HG02981 (cell line): ENCODE measurements around the gene MAST2.
A peak's percentile ranks its signal among the peaks of the same experiment; 100 is the strongest.

Source experiments
- ATAC-seq: cut with Tn5 transposase; IDR thresholded peaks from one replicate; pipeline ENCODE4 v1.9.1; 2021; ENCODE audit warnings: mild to moderate bottlenecking, moderate library complexity; ENCODE audit not compliant: unreplicated experiment

The MAST2 gene

GRCh38 chr1:46013581-46013980 lies 210.2 kb downstream of the MAST2 start:
- ATAC-seq, result no peak

DNA sequence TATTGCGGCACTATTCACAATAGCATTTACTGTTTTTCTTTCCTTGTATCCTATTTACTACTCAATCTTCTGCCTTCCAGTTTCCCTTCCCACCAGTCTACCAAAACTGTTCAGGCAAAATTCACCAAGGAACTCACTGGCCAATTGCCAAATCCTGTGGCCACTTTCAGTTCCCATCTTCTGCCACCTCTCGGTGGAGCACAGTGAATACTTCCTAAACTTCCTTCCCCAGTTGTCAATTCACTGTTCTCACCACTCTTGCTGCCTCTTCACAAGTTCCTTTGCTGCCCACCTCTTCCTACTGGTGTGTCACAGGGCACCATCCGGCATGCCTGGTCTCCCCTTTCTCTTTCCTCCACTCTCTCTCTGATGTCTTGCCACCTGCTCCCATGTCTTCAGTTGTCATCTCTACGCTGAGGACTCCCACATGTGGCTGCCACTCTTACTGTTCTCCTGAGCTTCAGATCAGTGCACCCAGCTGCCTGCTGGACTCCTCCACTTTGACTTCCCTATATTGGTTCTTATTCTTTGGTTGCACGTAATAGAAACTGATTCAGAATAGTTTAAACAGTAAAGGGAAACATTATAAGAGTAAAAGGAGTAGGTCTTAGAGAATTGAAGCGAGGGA lies 214.6 kb downstream of the MAST2 start:
- no peak for ATAC-seq

DNA sequence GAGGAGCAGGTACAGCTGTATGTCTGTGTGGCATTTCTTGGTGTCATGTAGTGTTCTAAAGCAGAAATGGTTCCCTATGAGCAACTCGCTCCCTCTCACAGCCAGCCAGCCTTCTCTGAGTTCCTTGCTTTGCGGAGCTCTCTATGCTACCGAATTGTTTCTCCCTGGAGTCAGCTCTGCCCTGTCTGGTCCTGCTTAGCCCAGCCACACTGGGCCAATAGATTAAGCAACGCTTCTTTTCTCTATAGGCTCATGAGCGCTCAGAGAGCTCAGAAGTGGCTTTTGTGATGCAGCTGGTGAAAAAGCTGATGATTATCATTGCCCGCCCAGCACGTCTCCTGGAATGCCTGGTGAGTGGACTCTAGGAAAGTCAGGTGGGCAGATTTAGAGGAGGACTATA lies 215.9 kb downstream of the MAST2 start:
- ATAC-seq, result no peak

- ATAC-seq, result no peak
These were observed 216.6 kb downstream of the MAST2 start for GRCh38 chr1:46020010-46020409.

DNA sequence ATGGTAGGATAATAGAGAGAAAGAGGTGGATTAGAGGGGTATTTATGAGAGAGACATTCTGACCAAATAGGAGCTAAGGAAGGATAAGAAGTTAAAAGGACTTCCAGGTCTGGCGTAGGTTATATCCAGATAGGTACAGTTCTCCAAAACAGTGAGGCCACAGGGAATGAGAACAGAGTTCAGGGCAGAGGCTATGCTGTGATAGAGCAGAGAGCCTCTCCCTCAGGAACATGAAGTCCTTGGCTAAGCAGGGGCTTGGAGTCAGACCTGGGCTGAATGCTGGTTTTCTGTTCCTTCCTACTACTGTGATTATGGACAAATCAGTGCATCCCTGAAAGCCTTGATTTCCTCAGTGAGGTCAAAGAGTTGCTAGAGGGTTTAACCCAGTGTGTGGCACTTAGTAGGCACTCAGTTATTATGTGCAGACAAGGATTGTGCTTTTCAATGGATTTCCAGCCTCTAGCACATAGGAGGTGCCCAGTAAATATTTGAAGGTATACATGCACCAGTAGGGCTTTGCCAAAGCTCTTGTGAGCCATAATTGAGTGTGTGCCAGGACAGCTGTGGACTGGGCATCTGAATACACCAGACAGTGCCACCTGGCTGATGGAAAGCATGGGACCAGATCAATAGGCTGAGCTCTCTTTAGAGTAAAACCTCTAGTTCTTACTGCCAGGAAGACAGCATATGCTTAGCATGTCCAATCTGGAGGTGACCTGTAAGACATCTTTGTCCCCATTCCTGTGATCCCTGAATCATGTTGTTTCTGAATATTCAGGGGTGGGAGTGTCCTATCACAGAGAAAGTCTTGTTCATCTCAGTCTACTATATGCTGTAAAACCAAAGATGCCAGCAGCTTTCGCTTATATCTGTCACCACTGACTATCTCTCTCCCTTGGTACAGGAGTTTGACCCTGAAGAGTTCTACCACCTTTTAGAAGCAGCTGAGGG lies 217.9 kb downstream of the MAST2 start:
- no peak for ATAC-seq

GRCh38 chr1:46026531-46026930 lies 223.1 kb downstream of the MAST2 start:
- ATAC-seq, result no peak

DNA sequence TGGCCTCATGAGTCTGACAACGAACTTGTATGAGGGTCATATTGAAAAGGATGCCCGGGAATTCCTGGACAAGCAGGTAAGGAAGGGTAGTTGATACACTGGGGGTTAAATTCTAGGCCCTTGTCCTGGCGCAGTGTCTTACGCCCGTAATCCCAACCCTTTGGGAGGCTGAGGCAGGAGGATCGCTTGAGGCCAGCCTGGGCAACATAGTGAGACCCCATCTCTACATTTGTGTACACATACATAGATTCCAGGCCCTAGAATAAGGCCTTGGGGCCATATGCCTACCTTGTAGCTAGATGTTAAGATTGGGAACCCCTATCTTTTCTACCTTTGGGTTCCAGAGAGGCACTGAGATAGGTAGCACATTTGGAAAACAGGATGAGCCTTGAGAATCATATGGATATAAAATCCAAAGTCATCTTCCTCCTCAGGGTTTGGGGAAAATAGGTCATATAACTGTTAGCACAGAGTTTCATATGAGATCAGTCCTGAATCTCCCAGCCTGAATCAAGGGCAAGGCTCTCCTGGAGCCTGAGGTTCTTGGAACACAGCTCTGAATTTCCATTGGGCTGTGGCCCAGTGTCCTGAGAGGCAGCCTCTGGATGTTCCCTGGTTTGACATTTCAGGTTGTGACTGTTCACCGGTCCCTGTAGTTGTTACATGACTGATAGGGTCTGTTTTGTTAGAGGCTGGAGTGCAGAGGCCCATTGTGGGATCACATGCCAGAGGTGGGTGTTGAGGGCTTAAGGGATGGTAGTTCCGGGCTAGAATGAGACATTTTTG lies 224.6 kb downstream of the MAST2 start:
- no peak for ATAC-seq

- ATAC-seq, result no peak
These were observed 226.9 kb downstream of the MAST2 start for GRCh38 chr1:46030074-46030870.

DNA sequence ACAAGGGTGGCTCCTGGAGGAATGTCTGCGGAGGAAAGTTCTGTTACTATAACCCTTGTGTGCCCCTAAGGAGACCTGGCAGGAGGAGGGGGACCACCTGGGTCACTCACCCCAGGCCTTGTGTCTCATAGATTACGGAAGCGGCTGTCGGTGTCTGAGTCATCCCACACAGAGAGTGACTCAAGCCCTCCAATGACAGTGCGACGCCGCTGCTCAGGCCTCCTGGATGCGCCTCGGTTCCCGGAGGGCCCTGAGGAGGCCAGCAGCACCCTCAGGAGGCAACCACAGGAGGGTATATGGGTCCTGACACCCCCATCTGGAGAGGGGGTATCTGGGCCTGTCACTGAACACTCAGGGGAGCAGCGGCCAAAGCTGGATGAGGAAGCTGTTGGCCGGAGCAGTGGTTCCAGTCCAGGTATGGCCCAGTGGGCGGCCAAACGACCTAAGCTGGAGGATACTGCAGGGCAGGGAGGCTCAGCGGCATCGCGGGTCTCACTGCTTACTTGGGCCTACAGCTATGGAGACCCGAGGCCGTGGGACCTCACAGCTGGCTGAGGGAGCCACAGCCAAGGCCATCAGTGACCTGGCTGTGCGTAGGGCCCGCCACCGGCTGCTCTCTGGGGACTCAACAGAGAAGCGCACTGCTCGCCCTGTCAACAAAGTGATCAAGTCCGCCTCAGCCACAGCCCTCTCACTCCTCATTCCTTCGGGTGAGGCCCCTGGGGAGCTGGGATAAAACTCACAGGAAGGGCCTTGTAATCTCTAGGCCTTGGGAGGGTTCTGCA lies 227.7 kb downstream of the MAST2 start:
- no peak for ATAC-seq

DNA sequence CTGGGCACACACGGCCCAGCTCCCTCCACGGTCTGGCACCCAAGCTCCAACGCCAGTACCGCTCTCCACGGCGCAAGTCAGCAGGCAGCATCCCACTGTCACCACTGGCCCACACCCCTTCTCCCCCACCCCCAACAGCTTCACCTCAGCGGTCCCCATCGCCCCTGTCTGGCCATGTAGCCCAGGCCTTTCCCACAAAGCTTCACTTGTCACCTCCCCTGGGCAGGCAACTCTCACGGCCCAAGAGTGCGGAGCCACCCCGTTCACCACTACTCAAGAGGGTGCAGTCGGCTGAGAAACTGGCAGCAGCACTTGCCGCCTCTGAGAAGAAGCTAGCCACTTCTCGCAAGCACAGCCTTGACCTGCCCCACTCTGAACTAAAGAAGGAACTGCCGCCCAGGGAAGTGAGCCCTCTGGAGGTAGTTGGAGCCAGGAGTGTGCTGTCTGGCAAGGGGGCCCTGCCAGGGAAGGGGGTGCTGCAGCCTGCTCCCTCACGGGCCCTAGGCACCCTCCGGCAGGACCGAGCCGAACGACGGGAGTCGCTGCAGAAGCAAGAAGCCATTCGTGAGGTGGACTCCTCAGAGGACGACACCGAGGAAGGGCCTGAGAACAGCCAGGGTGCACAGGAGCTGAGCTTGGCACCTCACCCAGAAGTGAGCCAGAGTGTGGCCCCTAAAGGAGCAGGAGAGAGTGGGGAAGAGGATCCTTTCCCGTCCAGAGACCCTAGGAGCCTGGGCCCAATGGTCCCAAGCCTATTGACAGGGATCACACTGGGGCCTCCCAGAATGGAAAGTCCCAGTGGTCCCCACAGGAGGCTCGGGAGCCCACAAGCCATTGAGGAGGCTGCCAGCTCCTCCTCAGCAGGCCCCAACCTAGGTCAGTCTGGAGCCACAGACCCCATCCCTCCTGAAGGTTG lies 231.4 kb downstream of the MAST2 start:
- ATAC-seq, result no peak

DNA sequence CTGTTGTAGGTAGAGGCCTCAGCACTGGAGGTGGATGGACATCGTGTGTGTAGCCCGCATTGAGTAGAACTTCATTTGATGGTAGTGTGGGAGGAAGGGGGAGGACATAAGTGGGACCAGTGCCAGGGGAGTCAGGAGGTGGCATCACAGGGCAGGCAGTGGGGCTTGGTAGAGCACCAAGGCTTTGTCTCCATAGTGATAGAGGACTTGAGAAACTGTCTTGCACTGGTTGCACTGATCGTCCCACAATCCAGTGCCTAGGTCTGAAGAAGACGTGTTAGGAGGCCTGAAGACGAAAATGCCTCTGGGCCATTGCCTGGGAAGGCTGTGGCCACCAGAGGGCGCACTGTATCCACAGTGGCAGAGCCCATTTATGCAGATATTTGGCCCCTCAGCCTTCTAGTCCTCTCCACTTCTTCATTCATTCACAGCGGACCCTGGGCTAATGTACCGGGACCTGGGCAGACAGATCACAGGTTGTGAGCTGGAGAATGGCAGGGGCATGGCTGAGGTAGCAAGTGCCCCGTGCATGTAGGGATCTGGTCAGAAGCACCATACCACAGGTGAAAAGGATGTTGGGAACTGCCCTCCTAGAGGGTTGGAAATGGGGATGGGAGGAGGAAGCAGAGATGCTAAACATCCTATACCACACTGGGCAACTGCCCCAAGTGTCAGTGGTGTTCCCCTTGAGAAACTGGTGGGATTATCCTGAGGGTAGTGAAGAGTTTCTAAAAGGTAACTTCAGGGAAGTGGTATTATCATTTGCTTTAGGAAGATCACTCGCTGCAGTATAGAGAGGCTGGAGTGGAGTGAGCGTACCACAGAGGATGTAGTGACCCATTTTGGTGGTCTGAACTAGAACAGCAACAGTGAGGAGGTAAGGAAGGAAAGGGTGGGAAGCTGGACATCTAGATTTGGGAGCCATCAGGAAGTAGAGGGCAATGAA lies 233.8 kb downstream of the MAST2 start:
- ATAC-seq, result no peak

GRCh38 chr1:46039571-46040052 lies 236.2 kb downstream of the MAST2 start:
- ATAC-seq, result no peak

DNA sequence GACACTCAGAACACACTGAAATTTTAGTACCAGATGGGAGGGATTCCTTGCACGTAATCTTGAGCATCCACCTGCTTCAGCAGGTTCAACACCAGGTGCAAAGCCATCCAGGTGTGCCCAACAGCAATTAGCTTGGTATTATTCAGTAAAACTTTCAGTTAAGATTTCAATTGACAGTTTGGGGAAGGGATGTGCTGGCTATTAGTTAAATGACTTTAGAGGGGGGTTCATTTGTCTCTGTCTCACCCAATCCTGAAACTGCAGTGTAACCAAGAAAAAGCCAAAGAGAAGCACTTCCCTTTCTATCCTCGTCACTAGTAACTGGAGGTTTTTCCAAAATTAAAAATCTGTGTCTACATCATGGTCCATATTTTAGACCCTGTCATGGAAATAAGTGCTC lies 238.1 kb downstream of the MAST2 start:
- no peak for ATAC-seq

DNA sequence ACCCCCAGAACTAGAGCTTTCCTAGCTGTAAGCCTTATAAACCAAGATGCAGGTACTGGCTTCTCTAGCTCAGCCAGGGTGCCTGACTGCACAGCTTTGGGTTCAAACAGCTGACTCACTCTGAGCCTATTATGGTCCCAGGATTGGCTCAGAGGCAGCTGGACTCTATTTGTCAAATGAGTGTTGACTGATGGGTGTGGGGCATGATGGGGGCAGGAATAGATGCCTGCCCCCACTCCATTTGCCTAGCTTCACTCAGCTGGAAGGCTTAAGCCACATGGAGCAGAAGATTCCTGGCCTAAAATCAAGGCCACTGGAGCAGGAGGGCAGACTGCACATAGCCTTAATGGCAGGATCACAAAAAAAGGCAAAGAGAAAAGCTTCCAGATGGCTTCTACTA lies 238.6 kb downstream of the MAST2 start:
- ATAC-seq, result no peak

DNA sequence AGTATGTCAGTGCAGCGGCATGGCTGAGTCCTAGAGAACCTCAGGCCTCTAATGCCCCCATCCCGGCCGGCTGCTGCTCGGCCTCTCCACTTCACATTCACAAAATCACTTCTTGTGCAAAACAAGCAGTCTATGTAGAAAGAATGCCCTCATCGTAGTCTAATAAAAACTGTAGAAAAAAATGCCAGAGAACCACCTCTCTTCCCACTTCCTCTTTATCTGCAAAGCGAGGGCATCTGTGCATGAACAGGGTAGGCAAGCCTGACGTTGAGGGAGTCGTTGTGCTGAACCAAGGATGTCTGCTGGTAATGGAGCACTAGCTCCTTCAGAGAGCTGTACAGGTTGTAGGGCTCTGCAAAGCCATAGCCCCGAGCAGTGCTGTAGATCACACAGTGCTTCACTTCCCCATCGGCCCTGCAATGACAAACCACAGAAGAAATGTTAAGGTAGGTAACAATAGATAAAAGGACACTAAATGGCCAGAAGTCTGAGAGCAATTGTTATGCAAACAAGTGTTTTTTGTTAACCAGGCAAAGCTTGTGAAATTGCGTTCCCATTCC lies 240.1 kb downstream of the MAST2 start:
- ATAC-seq, result peak; percentile 84

GRCh38 chr1:46044116-46044515 lies 240.7 kb downstream of the MAST2 start:
- no peak for ATAC-seq

DNA sequence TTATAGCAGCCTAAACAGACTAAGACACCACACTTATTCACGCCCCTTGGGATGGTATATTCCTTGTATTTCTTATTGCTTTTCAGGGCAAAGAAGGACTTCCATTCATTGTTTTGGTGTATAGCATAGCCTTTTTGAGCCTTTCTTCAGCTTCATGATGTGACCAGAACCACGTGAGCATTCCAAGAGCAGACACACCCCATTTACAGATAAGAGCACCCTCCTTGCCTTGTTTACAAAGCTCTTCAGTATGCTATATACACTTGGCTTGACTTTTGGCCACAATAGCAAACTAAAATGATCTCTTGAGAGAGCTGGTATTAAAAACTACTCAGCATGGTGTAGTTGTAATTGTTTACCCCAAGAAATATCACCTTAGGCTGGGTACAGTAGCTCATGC lies 250.3 kb downstream of the MAST2 start:
- ATAC-seq, result no peak
